Keratinocyte (primary cell): ENCODE data around the gene RNF150. TPM values are rescaled to one million over a fixed set of nuclear protein-coding genes. Genes with fewer than 3 reads are reported as not detected.

ENCODE experiments used
- DNase-seq: peaks from one replicate; pipeline ENCODE4 v3.0.0-alpha.2; 2011; ENCODE audit warnings: low read depth, missing footprints, low spot score
- FAIRE-seq: peaks from 2 replicates; lab custom pipeline; 2011; peaks lifted over from hg19 to GRCh38; lab: Jason Lieb, UNC
- H2AFZ ChIP-seq: 2 replicates; pipeline ENCODE4 v1.6.0; 2012; ENCODE audit warnings: low read length, control low read depth, inconsistent platforms; ENCODE audit not compliant: control insufficient read depth
- H3K27ac ChIP-seq: 2 replicates; pipeline ENCODE4 v1.5.1; 2011; ENCODE audit warnings: low read length; ENCODE audit not compliant: control insufficient read depth, insufficient read depth
- H3K27me3 ChIP-seq: 3 replicates; pipeline ENCODE4 v1.6.0; 2011; ENCODE audit warnings: low read length; ENCODE audit not compliant: control insufficient read depth, insufficient read depth; ENCODE audit errors: extremely low read depth
- H3K36me3 ChIP-seq, 2 experiments: 2 replicates in 1 of 2; 3 replicates in 1 of 2; pipeline ENCODE4 v1.5.1; 2011; ENCODE audit warnings: low read length in 2 of 2, mild to moderate bottlenecking in 1 of 2; ENCODE audit not compliant: control insufficient read depth in 2 of 2, insufficient read depth in 2 of 2; ENCODE audit errors: extremely low read depth in 1 of 2
- H3K4me1 ChIP-seq: 3 replicates; pipeline ENCODE4 v1.5.1; 2011; ENCODE audit warnings: low read length; ENCODE audit not compliant: control insufficient read depth, insufficient read depth; ENCODE audit errors: extremely low read depth
- H3K4me2 ChIP-seq: 3 replicates; pipeline ENCODE4 v1.6.0; 2011; ENCODE audit warnings: low read depth, low read length; ENCODE audit not compliant: control insufficient read depth, insufficient read depth; ENCODE audit errors: extremely low read depth
- H3K4me3 ChIP-seq, 3 experiments: fragments of 200-600 bp in 1 of 3; sonication (generic) in 1 of 3; 2 replicates in 2 of 3; 3 replicates in 1 of 3; pipeline ENCODE4 v1.5.1; 2011 to 2016; ENCODE audit warnings: low read length in 3 of 3, mild to moderate bottlenecking in 3 of 3, control low read depth in 2 of 3, inconsistent platforms in 1 of 3, low read depth in 1 of 3, mixed read lengths in 1 of 3, mixed run types in 1 of 3, moderate library complexity in 1 of 3; ENCODE audit not compliant: control insufficient read depth in 2 of 3, insufficient read depth in 2 of 3; ENCODE audit errors: extremely low read depth in 1 of 3
- H3K79me2 ChIP-seq: 2 replicates; pipeline ENCODE4 v1.6.0; 2012; ENCODE audit warnings: low read length; ENCODE audit not compliant: control insufficient read depth, insufficient read depth
- H3K9ac ChIP-seq: 3 replicates; pipeline ENCODE4 v1.6.0; 2011; ENCODE audit warnings: low read length; ENCODE audit not compliant: control insufficient read depth, insufficient read depth; ENCODE audit errors: extremely low read depth
- H3K9me1 ChIP-seq: 3 replicates; pipeline ENCODE4 v1.6.0; 2011; ENCODE audit warnings: low read length; ENCODE audit not compliant: control insufficient read depth, insufficient read depth; ENCODE audit errors: extremely low read depth
- H3K9me3 ChIP-seq: 2 replicates; pipeline ENCODE4 v1.5.1; 2012; ENCODE audit warnings: low read depth, low read length; ENCODE audit not compliant: control insufficient read depth
- H4K20me1 ChIP-seq: 3 replicates; pipeline ENCODE4 v1.6.0; 2011; ENCODE audit warnings: low read length; ENCODE audit not compliant: control insufficient read depth, insufficient read depth; ENCODE audit errors: extremely low read depth
- EZH2 ChIP-seq: IDR thresholded peaks from one replicate; pipeline ENCODE4 v1.6.1; 2012; ENCODE audit warnings: inconsistent platforms, mild to moderate bottlenecking, low read length, moderate library complexity
- dilution Hi-C: fragments of 300-500 bp; cut with MboI; formaldehyde crosslinking; loops from one replicate; pipeline ENCODE4 v1.7.0; 2020; ENCODE audit warnings: low sequenced_read_pairs; ENCODE audit not compliant: extremely low pct_ligation_motif_present
- polyA plus RNA-seq, 5 experiments: library from polyadenylated mRNA; depleted of rRNA in 3 of 5; stranded (reverse) in 3 of 5; stranded (forward) in 1 of 5; unstranded in 1 of 5; fragments of >200 nt; gene quantifications; 1 replicate in 1 of 5; 2 replicates in 3 of 5; 3 replicates in 1 of 5; pipeline versions ENCODE4 v1.2.1 to v1.2.3, GENCODE V29; 2011 to 2012; ENCODE audit warnings: missing spikeins in 2 of 5, low read depth in 1 of 5, low replicate concordance in 1 of 5
- TF ChIP-seq, protein P1 (sequence below), 3 experiments: IDR thresholded peaks in 1 of 3; conservative IDR thresholded peaks in 1 of 3; optimal IDR thresholded peaks in 1 of 3; 2 replicates in 2 of 3; 3 replicates in 1 of 3; pipeline versions ENCODE3 to v1.5.1; 2011; ENCODE audit warnings: low read length in 3 of 3, mild to moderate bottlenecking in 3 of 3, moderate library complexity in 2 of 3, control low read depth in 1 of 3, inconsistent platforms in 1 of 3; ENCODE audit not compliant: insufficient read depth in 2 of 3; ENCODE audit errors: extremely low read depth in 1 of 3

The RNF150 gene
- polyA plus RNA-seq, 1 donor (not counting 4 experiments of a cell fraction or from before 2014, with no cell fraction given) = 0.18 TPM

- Histone ChIP-seq H3K4me3 (no peak overlapping the region), H4K20me1 (no peaks in the 10 kb centered on the region), H3K27ac (no peak overlapping the region), H3K9me3 (no peaks in the 10 kb centered on the region), H3K27me3 (peaks cover 3% of the 10 kb centered on the region), H3K4me2 (no peak overlapping the region), H2AFZ (no peak overlapping the region), H3K79me2 (no peaks in the 10 kb centered on the region), H3K9ac (no peak overlapping the region), H3K9me1 (no peaks in the 10 kb centered on the region), H3K36me3 (no peaks in the 10 kb centered on the region), H3K4me1 (no peaks in the 10 kb centered on the region)
- no peak for TF ChIP-seq EZH2
- TF ChIP-seq, protein P1, sequence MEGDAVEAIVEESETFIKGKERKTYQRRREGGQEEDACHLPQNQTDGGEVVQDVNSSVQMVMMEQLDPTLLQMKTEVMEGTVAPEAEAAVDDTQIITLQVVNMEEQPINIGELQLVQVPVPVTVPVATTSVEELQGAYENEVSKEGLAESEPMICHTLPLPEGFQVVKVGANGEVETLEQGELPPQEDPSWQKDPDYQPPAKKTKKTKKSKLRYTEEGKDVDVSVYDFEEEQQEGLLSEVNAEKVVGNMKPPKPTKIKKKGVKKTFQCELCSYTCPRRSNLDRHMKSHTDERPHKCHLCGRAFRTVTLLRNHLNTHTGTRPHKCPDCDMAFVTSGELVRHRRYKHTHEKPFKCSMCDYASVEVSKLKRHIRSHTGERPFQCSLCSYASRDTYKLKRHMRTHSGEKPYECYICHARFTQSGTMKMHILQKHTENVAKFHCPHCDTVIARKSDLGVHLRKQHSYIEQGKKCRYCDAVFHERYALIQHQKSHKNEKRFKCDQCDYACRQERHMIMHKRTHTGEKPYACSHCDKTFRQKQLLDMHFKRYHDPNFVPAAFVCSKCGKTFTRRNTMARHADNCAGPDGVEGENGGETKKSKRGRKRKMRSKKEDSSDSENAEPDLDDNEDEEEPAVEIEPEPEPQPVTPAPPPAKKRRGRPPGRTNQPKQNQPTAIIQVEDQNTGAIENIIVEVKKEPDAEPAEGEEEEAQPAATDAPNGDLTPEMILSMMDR (optimal IDR thresholded peaks at IDR 0.05 in 1 of 3, IDR thresholded peaks at IDR 0.05 in 1 of 3, conservative IDR thresholded peaks at IDR 0.05 in 1 of 3; ENCODE audit: extremely low read depth in 1 of 3, insufficient read depth in 2 of 3, low read length in 3 of 3) = no peak
- DNase-seq = no peak
- no peak for FAIRE-seq
- dilution Hi-C loops = no loop called here
These were observed 9.0 kb downstream of the RNF150 start for GRCh38 chr4:141124224-141124623.

- H4K20me1 ChIP-seq = no peaks in the 10 kb centered on the region
- FAIRE-seq = no peak
- dilution Hi-C loops = no loop called here
These were observed 11.4 kb downstream of the RNF150 start for GRCh38 chr4:141121768-141122454.

More at GRCh38 chr4:141121768-141122454, 11.4 kb downstream of the RNF150 start:
- H3K4me1 ChIP-seq = no peaks in the 10 kb centered on the region
- no peak overlapping the region for H2AFZ ChIP-seq
- TF ChIP-seq, protein P1 (optimal IDR thresholded peaks at IDR 0.05 in 1 of 3, IDR thresholded peaks at IDR 0.05 in 1 of 3, conservative IDR thresholded peaks at IDR 0.05 in 1 of 3; ENCODE audit: extremely low read depth in 1 of 3, insufficient read depth in 2 of 3, low read length in 3 of 3) = no peak
- no peak for TF ChIP-seq EZH2
- H3K79me2 ChIP-seq = no peaks in the 10 kb centered on the region
- no peak overlapping the region for H3K4me2 ChIP-seq
- H3K9me3 ChIP-seq = no peaks in the 10 kb centered on the region
- no peak overlapping the region for H3K4me3 ChIP-seq
- H3K27me3 ChIP-seq = peaks cover 3% of the 10 kb centered on the region
- no peaks in the 10 kb centered on the region for H3K36me3 ChIP-seq
- no peak overlapping the region for H3K27ac ChIP-seq
- no peak for DNase-seq
- no peak overlapping the region for H3K9ac ChIP-seq
- H3K9me1 ChIP-seq = no peaks in the 10 kb centered on the region
